SK-N-MC (cell line): ENCODE data around the gene WDR91.
"Not testable (repeated sequence)": the region's sequence is repeated elsewhere in the genome, so short reads cannot be mapped to it uniquely, and the experiment has no call there.

ENCODE experiments used
- DNase-seq: peaks from one replicate; pipeline ENCODE4 v3.0.0-alpha.2; 2011; ENCODE audit warnings: low read depth, low spot score
- H3K27ac ChIP-seq: fragments of 200-600 bp; sonication (generic); 2 replicates; pipeline ENCODE4 v1.5.1; 2016; ENCODE audit warnings: mixed run types
- H3K36me3 ChIP-seq: fragments of 200-600 bp; sonication (generic); 2 replicates; pipeline ENCODE4 v1.6.1; 2017; ENCODE audit warnings: antibody characterized with exemption, low read length, mixed read lengths; ENCODE audit not compliant: insufficient read depth
- H3K4me3 ChIP-seq: fragments of 200-600 bp; sonication (generic); 2 replicates; pipeline ENCODE4 v1.5.1; 2016
- H3K9ac ChIP-seq: fragments of 200-600 bp; sonication (generic); 2 replicates; pipeline ENCODE4 v1.8.0; 2017; ENCODE audit warnings: mixed run types, mixed read lengths; ENCODE audit not compliant: insufficient read length
- H3K9me3 ChIP-seq: fragments of 200-600 bp; sonication (generic); 2 replicates; pipeline ENCODE4 v1.6.1; 2017; ENCODE audit warnings: low read depth, mild to moderate bottlenecking, antibody characterized with exemption, low read length, moderate library complexity, mixed read lengths
- EZH2 ChIP-seq: fragments of 200-600 bp; sonication (generic); IDR thresholded peaks from one replicate; pipeline ENCODE4 v1.6.1; 2017; ENCODE audit warnings: antibody characterized with exemption
- FOXP2 ChIP-seq: optimal IDR thresholded peaks from 2 replicates; pipeline ENCODE3; 2011; ENCODE audit warnings: mild to moderate bottlenecking, moderate library complexity; ENCODE audit not compliant: insufficient read depth; ENCODE audit errors: extremely low read length, control extremely low read depth
- POLR2AphosphoS5 ChIP-seq: IDR thresholded peaks from 2 replicates; pipeline ENCODE4 v1.6.1; 2012; ENCODE audit warnings: mild to moderate bottlenecking, low read depth, low read length, borderline replicate concordance

The WDR91 gene

GRCh38 chr7:135236727-135237126 is 25.4 kb upstream of the WDR91 start:
- H3K9me3 ChIP-seq: no peaks in the 10 kb centered on the region
- no peak for DNase-seq
- H3K27ac ChIP-seq: no peak overlapping the region
- H3K4me3 ChIP-seq: no peak overlapping the region
- H3K36me3 ChIP-seq: no peaks in the 10 kb centered on the region
- H3K9ac ChIP-seq: no peak overlapping the region
- TF ChIP-seq POLR2AphosphoS5: no peak
- TF ChIP-seq EZH2: no peak
- no peak for TF ChIP-seq FOXP2

GRCh38 chr7:135235841-135236240 is 24.5 kb upstream of the WDR91 start:
- TF ChIP-seq EZH2: no peak
- no peak for TF ChIP-seq FOXP2
- no peak for TF ChIP-seq POLR2AphosphoS5
- no peaks in the 10 kb centered on the region for H3K36me3 ChIP-seq
- H3K4me3 ChIP-seq: no peak overlapping the region
- H3K27ac ChIP-seq: no peak overlapping the region
- no peaks in the 10 kb centered on the region for H3K9me3 ChIP-seq
- no peak for DNase-seq
- no peak overlapping the region for H3K9ac ChIP-seq

- Histone ChIP-seq H3K9me3 (no peaks in the 10 kb centered on the region), H3K27ac (no peak overlapping the region), H3K9ac (no peak overlapping the region), H3K4me3 (no peak overlapping the region), H3K36me3 (no peaks in the 10 kb centered on the region)
- no peak for DNase-seq
- TF ChIP-seq EZH2: no peak
- no peak for TF ChIP-seq FOXP2
- no peak for TF ChIP-seq POLR2AphosphoS5
Measured at GRCh38 chr7:135234727-135235126, 23.4 kb upstream of the WDR91 start.

- H3K9me3 ChIP-seq, H3K27ac ChIP-seq, H3K4me3 ChIP-seq, H3K36me3 ChIP-seq, DNase-seq, H3K9ac ChIP-seq: not testable (repeated sequence)
Measured at GRCh38 chr7:135234095-135234494, 22.8 kb upstream of the WDR91 start.

- TF ChIP-seq FOXP2 (no peak), POLR2AphosphoS5 (no peak), EZH2 (no peak)
- Histone ChIP-seq H3K9me3 (no peaks in the 10 kb centered on the region), H3K4me3 (no peak within 1 kb of the TSS)
Measured at GRCh38 chr7:135233570-135233969, 22.2 kb upstream of the WDR91 start, which contains the start of gene STRA8. TSS of gene STRA8 (plus strand) at chr7:135233838. CDS start at chr7:135240525, 6,687 bp downstream.

GRCh38 chr7:135232720-135233119 is 21.4 kb upstream of the WDR91 start:
- Histone ChIP-seq H3K9ac (no peak overlapping the region), H3K9me3 (no peaks in the 10 kb centered on the region), H3K4me3 (no peak overlapping the region), H3K36me3 (no peaks in the 10 kb centered on the region), H3K27ac (no peak overlapping the region)
- TF ChIP-seq EZH2 (no peak), FOXP2 (no peak)
- DNase-seq: no peak

More at GRCh38 chr7:135233570-135233969, 22.2 kb upstream of the WDR91 start, which contains the start of gene STRA8:
- Histone ChIP-seq H3K36me3 (no peaks in the 10 kb centered on the region), H3K9ac (no peak within 1 kb of the TSS), H3K27ac (no peak within 1 kb of the TSS)
- no peak for DNase-seq

GRCh38 chr7:135232087-135232486 is 20.8 kb upstream of the WDR91 start:
- Histone ChIP-seq H3K36me3 (no peaks in the 10 kb centered on the region), H3K4me3 (no peak overlapping the region), H3K9me3 (no peaks in the 10 kb centered on the region), H3K9ac (no peak overlapping the region), H3K27ac (no peak overlapping the region)
- DNase-seq: no peak
- no peak for TF ChIP-seq FOXP2
- no peak for TF ChIP-seq EZH2
- TF ChIP-seq POLR2AphosphoS5: no peak

GRCh38 chr7:135231686-135232085 is 20.4 kb upstream of the WDR91 start:
- Histone ChIP-seq H3K27ac (no peak overlapping the region), H3K36me3 (no peaks in the 10 kb centered on the region), H3K4me3 (no peak overlapping the region), H3K9me3 (no peaks in the 10 kb centered on the region), H3K9ac (no peak overlapping the region)
- no peak for TF ChIP-seq EZH2
- no peak for TF ChIP-seq FOXP2
- TF ChIP-seq POLR2AphosphoS5: no peak
- DNase-seq: no peak

GRCh38 chr7:135224027-135224426 is 12.7 kb upstream of the WDR91 start:
- H3K9me3 ChIP-seq: no peaks in the 10 kb centered on the region; the same call in 1 of the 2 replicates
- H3K9ac ChIP-seq: no peak overlapping the region
- H3K27ac ChIP-seq: no peak overlapping the region
- no peak for DNase-seq
- H3K4me3 ChIP-seq: no peak overlapping the region
- TF ChIP-seq EZH2 (no peak), FOXP2 (no peak), POLR2AphosphoS5 (no peak)
- no peaks in the 10 kb centered on the region for H3K36me3 ChIP-seq
